HCT116 (cell line): ENCODE results near the gene CLSTN3. TPM values are rescaled to one million over a fixed set of nuclear protein-coding genes. Genes with fewer than 3 reads are reported as not detected.
"Not testable (repeated sequence)": the region's sequence is repeated elsewhere in the genome, so short reads cannot be mapped to it uniquely, and the experiment has no call there.

Experiments used
- ATAC-seq: fragments of 200-7000 bp; cut with Tn5 transposase; 2 replicates; pipeline ENCODE4 v1.9.1; 2020; ENCODE audit warnings: mild to moderate bottlenecking, moderate library complexity
- BruUV-seq: library from RNA; stranded (reverse); fragments of 400-500 nt; replicated peaks from 2 replicates; lab custom pipeline; 2021; lab: Mats Ljungman, UMichigan
- CTCF ChIA-PET: fragments of 300-600 bp; sonication (Branson Sonifier 250); formaldehyde crosslinking; loops from one replicate; lab custom pipeline; 2021; ENCODE audit warnings: antibody characterized with exemption; lab: Charles Lee
- POLR2A ChIA-PET: fragments of 300-600, 350-600 bp; sonication (Branson Sonifier 250); formaldehyde crosslinking; loops from one replicate; lab custom pipeline; 2021; ENCODE audit warnings: antibody characterized with exemption; lab: Charles Lee
- RAD21 ChIA-PET, 2 experiments: fragments of 300-600 bp; sonication (Branson Sonifier 250); formaldehyde crosslinking; loops; one replicate each; lab custom pipeline; 2023; ENCODE audit warnings: low total read pairs in 2 of 2; ENCODE audit not compliant: uncharacterized antibody in 2 of 2, unreplicated experiment in 2 of 2, low non-redundant PET in 1 of 2; lab: Charles Lee
- DNase-seq: peaks from one replicate; pipeline ENCODE4 v3.0.0-alpha.2; 2010; ENCODE audit warnings: low read depth, low spot score
- H2AFZ ChIP-seq: fragments of 200-600 bp; shearing (Covaris generic), sonication (generic); 2 replicates; pipeline ENCODE4 v1.6.1; 2017; ENCODE audit warnings: low read depth, mixed run types, mixed read lengths, antibody characterized with exemption, low read length; ENCODE audit not compliant: poor library complexity, severe bottlenecking
- H3K27ac ChIP-seq: 2 replicates; pipeline ENCODE4 v1.5.1; 2012; ENCODE audit warnings: low read depth, low read length
- H3K27me3 ChIP-seq: fragments of 200-600 bp; sonication (generic); 2 replicates; pipeline ENCODE4 v1.6.1; 2016; ENCODE audit warnings: mixed run types, low read length, mixed read lengths; ENCODE audit not compliant: insufficient read depth
- H3K36me3 ChIP-seq, 2 experiments: fragments of 200-500 bp in 1 of 2; fragments of 200-600 bp in 1 of 2; sonication (Bioruptor generic) in 1 of 2; sonication (generic) in 1 of 2; 2 replicates each; pipeline versions ENCODE4 v1.5.1 to v1.6.1; 2014 to 2016; ENCODE audit warnings: low read length in 2 of 2, inconsistent platforms in 1 of 2, mixed read lengths in 1 of 2, mixed run types in 1 of 2; ENCODE audit not compliant: insufficient read depth in 2 of 2, control insufficient read depth in 1 of 2
- H3K4me1 ChIP-seq, 2 experiments: fragments of 200-600 bp in 1 of 2; sonication (generic) in 1 of 2; 2 replicates each; pipeline versions ENCODE4 v1.5.1 to v1.6.1; 2012 to 2017; ENCODE audit warnings: low read length in 2 of 2, inconsistent platforms in 1 of 2, mild to moderate bottlenecking in 1 of 2, mixed read lengths in 1 of 2, mixed run types in 1 of 2, moderate library complexity in 1 of 2; ENCODE audit not compliant: insufficient read depth in 2 of 2, control insufficient read depth in 1 of 2
- H3K4me2 ChIP-seq: fragments of 200-600 bp; sonication (generic); 2 replicates; pipeline ENCODE4 v1.6.1; 2017; ENCODE audit warnings: mixed run types, low read length, mixed read lengths
- H3K4me3 ChIP-seq, 2 experiments: fragments of 200-600 bp in 1 of 2; sonication (generic) in 1 of 2; replicated peaks in 1 of 2; 2 replicates each; pipeline ENCODE4 v1.5.1; 2011 to 2016; ENCODE audit warnings: low read length in 2 of 2, control low read depth in 1 of 2, low read depth in 1 of 2, mild to moderate bottlenecking in 1 of 2, mixed read lengths in 1 of 2, mixed run types in 1 of 2
- H3K79me2 ChIP-seq: fragments of 200-600 bp; sonication (generic); 2 replicates; pipeline ENCODE4 v1.6.1; 2017; ENCODE audit warnings: mild to moderate bottlenecking, mixed run types, low read length, moderate library complexity, mixed read lengths; ENCODE audit not compliant: insufficient read depth
- H3K9ac ChIP-seq: fragments of 200-600 bp; sonication (generic); 2 replicates; pipeline ENCODE4 v1.6.1; 2016; ENCODE audit warnings: low read length, mixed read lengths
- H3K9me2 ChIP-seq: fragments of 200-600 bp; sonication (generic), shearing (Covaris generic); 2 replicates; pipeline ENCODE4 v1.6.1; 2017; ENCODE audit warnings: mixed run types, mild to moderate bottlenecking, moderate library complexity; ENCODE audit not compliant: insufficient read depth
- H3K9me3 ChIP-seq, 2 experiments: fragments of 200-500 bp in 1 of 2; fragments of 200-600 bp in 1 of 2; sonication (Bioruptor generic) in 1 of 2; sonication (generic) in 1 of 2; 2 replicates each; pipeline ENCODE4 v1.6.1; 2014 to 2017; ENCODE audit warnings: low read length in 2 of 2, mixed read lengths in 2 of 2, inconsistent platforms in 1 of 2, low read depth in 1 of 2, mild to moderate bottlenecking in 1 of 2, mixed run types in 1 of 2, moderate library complexity in 1 of 2; ENCODE audit not compliant: control insufficient read depth in 1 of 2, insufficient read depth in 1 of 2
- H4K20me1 ChIP-seq: fragments of 200-600 bp; sonication (generic), shearing (Covaris generic); 2 replicates; pipeline ENCODE4 v1.6.1; 2017; ENCODE audit warnings: mixed run types, mild to moderate bottlenecking, moderate library complexity; ENCODE audit not compliant: insufficient read depth
- EGR1 ChIP-seq: IDR thresholded peaks from 2 replicates; pipeline ENCODE4 v1.6.1; 2012; ENCODE audit warnings: low read depth
- FOSL1 ChIP-seq: IDR thresholded peaks from 2 replicates; pipeline ENCODE4 v1.6.1; 2012; ENCODE audit warnings: low read depth
- POLR2A ChIP-seq: IDR thresholded peaks from 2 replicates; pipeline ENCODE4 v1.7.0; 2011; ENCODE audit warnings: borderline replicate concordance; ENCODE audit not compliant: insufficient read depth, insufficient read length; ENCODE audit errors: extremely low read depth
- SIN3A ChIP-seq: IDR thresholded peaks from 2 replicates; pipeline ENCODE4 v1.6.1; 2012; ENCODE audit warnings: low read depth
- SRF ChIP-seq: IDR thresholded peaks from 2 replicates; pipeline ENCODE4 v1.6.1; 2012; ENCODE audit warnings: low read depth
- YY1 ChIP-seq: IDR thresholded peaks from 2 replicates; pipeline ENCODE4 v1.6.1; 2011; ENCODE audit warnings: low read length, low read depth, moderate library complexity, mild to moderate bottlenecking; ENCODE audit not compliant: insufficient replicate concordance; ENCODE audit errors: extremely low read depth
- ZNF274 ChIP-seq: fragments of 200-500 bp; sonication (Bioruptor generic); IDR thresholded peaks from 2 replicates; pipeline ENCODE4 v1.6.1; 2014; ENCODE audit warnings: mild to moderate bottlenecking, low read depth, low read length, inconsistent platforms
- intact Hi-C: fragments of 100-400 bp; cut with micrococcal nuclease; formaldehyde crosslinking; loops from 2 replicates; pipeline ENCODE4 v1.10.0; 2022
- total RNA-seq: library from RNA; stranded (reverse); gene quantifications from one replicate; pipeline ENCODE4 v1.2.1, GENCODE V29; 2021; ENCODE audit not compliant: unreplicated experiment
- TF ChIP-seq, protein P1 (sequence below): IDR thresholded peaks from 2 replicates; pipeline ENCODE4 v1.6.1; 2012

Gene CLSTN3
- total RNA-seq, 1 experiment from 2014 or later = 23.0 TPM

DNA sequence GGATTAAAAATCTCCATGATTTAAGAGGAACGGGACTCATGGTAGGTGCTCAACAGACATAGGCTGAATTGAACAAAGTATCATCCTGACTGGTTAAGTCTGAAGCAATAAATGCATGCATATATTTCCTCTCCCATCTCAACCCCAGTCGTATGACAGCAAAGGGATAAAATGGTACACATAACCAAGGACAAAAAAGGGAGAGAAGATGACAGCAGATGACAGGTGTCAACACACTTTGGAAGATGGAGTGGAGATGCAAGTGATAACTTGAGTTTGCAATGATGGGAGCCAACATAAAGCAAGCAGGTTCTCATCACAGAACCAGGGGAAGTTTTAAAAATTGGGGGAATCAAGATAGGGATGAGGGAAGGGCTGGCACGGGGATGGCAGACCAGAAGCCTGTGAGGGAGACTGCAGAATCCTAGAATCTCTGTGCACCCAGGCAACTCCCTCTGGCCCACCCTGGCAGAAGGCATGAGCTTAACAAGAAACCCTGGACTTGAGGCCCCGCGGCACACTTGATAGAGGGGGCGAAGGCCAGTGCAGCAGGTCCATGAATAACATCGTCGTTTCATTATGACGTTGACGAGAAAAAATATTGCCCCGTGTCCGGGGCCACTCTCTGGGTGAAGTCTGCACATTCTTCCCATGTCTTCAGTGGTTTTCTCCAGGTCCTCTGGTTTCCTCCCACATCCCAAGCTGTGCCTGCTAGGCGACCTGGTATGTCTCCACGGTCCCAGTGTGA lies 26.2 kb upstream of the CLSTN3 start:
- Histone ChIP-seq H3K9ac (no peak overlapping the region), H4K20me1 (no peaks in the 10 kb centered on the region), H3K4me1 (peaks cover 0 to 10% of the 10 kb centered on the region in 2 experiments; a peak in 2 of 4 replicates), H3K4me2 (no peak overlapping the region), H3K79me2 (peaks cover 25% of the 10 kb centered on the region), H3K4me3 (no peak overlapping the region), H2AFZ (no peak overlapping the region), H3K9me2 (no peaks in the 10 kb centered on the region), H3K36me3 (peaks cover 6 to 9% of the 10 kb centered on the region in 2 experiments; a peak in 2 of 4 replicates), H3K27me3 (no peaks in the 10 kb centered on the region), H3K9me3 (peaks cover 9 to 11% of the 10 kb centered on the region in 2 experiments; a peak in 1 of 4 replicates), H3K27ac (no peak overlapping the region)
- ChIA-PET POLR2A (no interaction called here), RAD21 (no interaction called here), CTCF (no interaction called here)
- ATAC-seq (no peak), DNase-seq (no peak)
- intact Hi-C loops = no loop called here
- no peak for TF ChIP-seq POLR2A
- no peak for TF ChIP-seq SIN3A
- TF ChIP-seq FOSL1 = no peak
- no peak for TF ChIP-seq EGR1
- no peak for TF ChIP-seq ZNF274
- BruUV-seq = no TSS peak

DNA sequence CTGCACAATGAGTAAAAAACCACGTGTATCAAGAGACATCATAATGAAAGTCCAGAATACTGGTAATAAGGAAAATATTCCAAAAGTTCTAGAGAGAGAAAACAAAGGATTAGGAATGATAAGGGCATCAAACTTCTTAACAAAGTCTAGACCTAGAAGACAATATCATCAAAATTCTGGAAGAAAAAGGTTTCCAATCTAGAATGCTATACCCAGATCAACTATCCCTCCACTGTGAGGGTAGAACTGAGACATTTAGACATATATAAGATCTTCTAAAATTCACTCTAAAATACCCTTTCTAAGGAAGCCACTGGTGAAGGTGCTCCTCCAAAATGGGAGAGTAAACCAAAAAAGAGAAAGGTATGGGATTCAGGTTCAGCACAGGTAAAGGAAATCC lies 24.1 kb upstream of the CLSTN3 start:
- POLR2A ChIA-PET = no interaction called here
- H3K4me2 ChIP-seq = no peak overlapping the region
- peaks cover 25% of the 10 kb centered on the region for H3K79me2 ChIP-seq
- no peak overlapping the region for H3K9ac ChIP-seq
- intact Hi-C loops = no loop called here
- H3K4me3 ChIP-seq = no peak overlapping the region
- TF ChIP-seq SRF (no peak), YY1 (no peak), ZNF274 (no peak)
- TF ChIP-seq, protein P1, sequence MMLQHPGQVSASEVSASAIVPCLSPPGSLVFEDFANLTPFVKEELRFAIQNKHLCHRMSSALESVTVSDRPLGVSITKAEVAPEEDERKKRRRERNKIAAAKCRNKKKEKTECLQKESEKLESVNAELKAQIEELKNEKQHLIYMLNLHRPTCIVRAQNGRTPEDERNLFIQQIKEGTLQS = no peak
- TF ChIP-seq, all 23 proteins: peak for 0
- H3K36me3 ChIP-seq = peaks cover 0 to 9% of the 10 kb centered on the region in 2 experiments; a peak in 2 of 4 replicates
- no peaks in the 10 kb centered on the region for H4K20me1 ChIP-seq
- no peak overlapping the region for H3K27ac ChIP-seq
- peaks cover 9 to 11% of the 10 kb centered on the region in 2 experiments; a peak in 1 of 4 replicates for H3K9me3 ChIP-seq
- CTCF ChIA-PET = interaction anchor here (4.2 kb wide), 1 partner anchor 161 kb away, joined by 34 read pairs; the partner anchor contains the start of genes C12orf57 and RNU7-1
- no peaks in the 10 kb centered on the region for H3K27me3 ChIP-seq
- H3K9me2 ChIP-seq = no peaks in the 10 kb centered on the region
- no TSS peak for BruUV-seq
- RAD21 ChIA-PET = no interaction called here
- no peak overlapping the region for H2AFZ ChIP-seq
- no peak for ATAC-seq
- DNase-seq = no peak
- peaks cover 4 to 16% of the 10 kb centered on the region in 2 experiments; a peak in 3 of 4 replicates for H3K4me1 ChIP-seq

DNA sequence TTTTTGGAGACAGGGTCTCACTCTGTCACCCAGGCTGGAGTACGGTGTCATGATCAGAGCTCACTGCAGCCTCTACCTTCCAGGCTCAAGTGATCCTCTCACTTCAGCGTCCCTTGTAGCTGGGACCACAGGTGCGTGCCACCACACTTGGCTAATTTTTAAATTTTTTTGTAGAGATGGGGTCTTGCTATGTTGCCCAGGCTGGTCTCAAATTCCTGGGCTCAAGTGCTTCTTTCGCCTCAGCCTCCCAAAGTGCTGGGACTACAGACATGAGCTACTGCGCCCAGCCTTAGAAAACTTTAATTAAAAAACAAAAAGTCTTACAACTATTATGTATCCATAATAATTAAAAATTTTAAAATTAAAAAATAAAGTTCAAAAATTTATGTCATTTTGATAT lies 23.0 kb upstream of the CLSTN3 start:
- RAD21 ChIA-PET, BruUV-seq, H3K27ac ChIP-seq, H4K20me1 ChIP-seq, H3K9ac ChIP-seq, H2AFZ ChIP-seq, ATAC-seq, DNase-seq, H3K4me2 ChIP-seq, H3K36me3 ChIP-seq, H3K27me3 ChIP-seq, intact Hi-C loops, H3K9me2 ChIP-seq: not testable (repeated sequence)
- POLR2A ChIA-PET = interaction anchor here (1.0 to 3.8 kb wide), 4 partner anchors 30 to 162 kb away, joined by 3 to 77 read pairs (median 8); partner anchors contain the start of genes C12orf57 and RNU7-1
- peaks cover 9 to 11% of the 10 kb centered on the region in 2 experiments; a peak in 1 of 4 replicates for H3K9me3 ChIP-seq
- H3K4me1 ChIP-seq = peaks cover 4 to 16% of the 10 kb centered on the region in 2 experiments; a peak in 3 of 4 replicates
- H3K4me3 ChIP-seq = peak overlapping the region in 1 of 2 experiments; percentile 85; a peak in 2 of 4 replicates
- CTCF ChIA-PET = interaction anchor here (0.7 to 4.2 kb wide), 6 partner anchors 15 to 238 kb away, joined by 3 to 34 read pairs (median 8); partner anchors contain the start of genes C12orf57, C1R, RNU7-1 and SPSB2
- H3K79me2 ChIP-seq = peaks cover 25% of the 10 kb centered on the region
